OCI-LY3 (cell line): ENCODE results near the gene TAF4.

ENCODE experiments used
- CTCF ChIP-seq: fragments of 200-600, 300-600 bp; sonication (generic); IDR thresholded peaks from 2 replicates; pipeline ENCODE4 v1.5.1; 2014; ENCODE audit warnings: antibody characterized with exemption, low read length, low read depth
- EZH2phosphoT487 ChIP-seq: fragments of 200-600 bp; shearing (Covaris generic); IDR thresholded peaks from 2 replicates; pipeline ENCODE4 v1.6.1; 2018; ENCODE audit warnings: antibody characterized with exemption, mixed run types, low read depth

- no peak for TF ChIP-seq CTCF
- no peak for TF ChIP-seq EZH2phosphoT487
These were observed 109.8 kb downstream of the TAF4 start for GRCh38 chr20:61955668-61956395.
